Sigmoid colon (tissue), 7 donors: Measurements from ENCODE around the gene CNPY3. TPM values are rescaled to one million over a fixed set of nuclear protein-coding genes. Genes with fewer than 3 reads are reported as not detected.

Experiments used
- DNase-seq: peaks from one replicate; pipeline ENCODE4 v3.0.0-alpha.2; 2019
- H3K27ac ChIP-seq, 4 donors: fragments of 200-600 bp; sonication (generic); one replicate each; pipeline ENCODE4 v1.5.1; 2016 to 2019; ENCODE audit warnings: mild to moderate bottlenecking in 1 of 4
- H3K27me3 ChIP-seq, 3 donors: fragments of 200-600 bp; sonication (generic); one replicate each; pipeline ENCODE4 v1.5.1; 2019; ENCODE audit warnings: mild to moderate bottlenecking in 1 of 3
- H3K36me3 ChIP-seq, 4 donors: fragments of 200-600 bp; sonication (generic); one replicate each; pipeline ENCODE4 v1.5.1; 2016 to 2019
- H3K4me1 ChIP-seq, 4 donors: fragments of 200-600 bp; sonication (generic); one replicate each; pipeline ENCODE4 v1.5.1; 2017 to 2019
- H3K4me3 ChIP-seq, 4 donors: fragments of 200-600 bp; sonication (generic); one replicate each; pipeline ENCODE4 v1.5.1; 2017 to 2019; ENCODE audit warnings: mild to moderate bottlenecking in 2 of 4, moderate library complexity in 1 of 4
- H3K9me3 ChIP-seq, 4 donors: fragments of 200-600 bp in 3 of 4; sonication (generic) in 3 of 4; one replicate each; pipeline versions ENCODE4 v1.5.1 to v1.6.1; 2013 to 2019
- CTCF ChIP-seq, 4 experiments: fragments of 450-650 bp in 3 of 4; fragments of 200-600 bp in 1 of 4; IDR thresholded peaks; one replicate each; pipeline ENCODE4 v1.5.1; 2016 to 2019; ENCODE audit warnings: antibody characterized with exemption in 4 of 4, mild to moderate bottlenecking in 3 of 4, moderate library complexity in 2 of 4
- EP300 ChIP-seq, 4 donors: sonication (generic); formaldehyde crosslinking; IDR thresholded peaks; one replicate each; pipeline ENCODE4 v1.6.1; 2017; ENCODE audit warnings: antibody characterized with exemption in 4 of 4
- POLR2A ChIP-seq, 2 donors: fragments of 450-650 bp; IDR thresholded peaks; one replicate each; pipeline ENCODE4 v1.6.1; 2016; ENCODE audit warnings: antibody characterized with exemption in 2 of 2, mild to moderate bottlenecking in 2 of 2, moderate library complexity in 2 of 2
- POLR2AphosphoS5 ChIP-seq, 4 donors: sonication (generic); formaldehyde crosslinking; IDR thresholded peaks; one replicate each; pipeline ENCODE4 v1.6.1; 2017; ENCODE audit warnings: antibody characterized with exemption in 4 of 4
- WGBS, 2 donors: extraction: QIAGEN DNeasy Blood & Tissue Kit; methylation state at CpG; one replicate each; pipeline ENCODE4 v1.1.7; 2013; 5-methylcytosine and 5-hydroxymethylcytosine counted together
- intact Hi-C: fragments of 100-400 bp; cut with DNase I; formaldehyde crosslinking; loops from one replicate; pipeline ENCODE4 v1.15.1; 2023
- polyA plus RNA-seq, 3 donors: library from polyadenylated mRNA; stranded (reverse); fragments of 200-250 nt; gene quantifications; one replicate each; pipeline ENCODE4 v1.2.3, GENCODE V29; 2013
- total RNA-seq, 4 donors: library from RNA; depleted of rRNA; stranded (reverse); fragments of >200 nt; gene quantifications; one replicate each; pipeline ENCODE4 v1.1.0, GENCODE V29; 2016
- donor health status: healthy with polysubstance abuse.
- donor health status: Bipolar disorder and iron deficiency.
- donor health status: healthy.

Gene CNPY3
- total and polyA plus RNA-seq, 7 donors: 11.8 to 37.5 (median 23.4) TPM

- WGBS, 2 donors: 0 to 1% methylated on average over 16 of the region's 16 CpGs
- no peaks in the 10 kb centered on the region for H3K9me3 ChIP-seq
- H3K27ac ChIP-seq: peak overlapping the region; percentile 88 to 93 (median 90)
- peaks cover 0 to 5% (median 0%) of the 10 kb centered on the region in 3 donors for H3K27me3 ChIP-seq
- peaks cover 0 to 38% (median 34%) of the 10 kb centered on the region in 4 donors for H3K4me1 ChIP-seq
- DNase-seq: peak; percentile 68
- TF ChIP-seq EP300 (IDR thresholded peaks at IDR 0.05) (no peak), CTCF (IDR thresholded peaks at IDR 0.05) (no peak)
- peak overlapping the region; percentile 72 to 85 (median 74) for H3K4me3 ChIP-seq
- peaks cover 0 to 9% (median 5%) of the 10 kb centered on the region in 4 donors for H3K36me3 ChIP-seq
- intact Hi-C loops: loop anchor here (2.0 to 5.0 kb wide), 2 partner anchors 49 to 82 kb away; partner anchors contain the start of genes KLHDC3, MEA1 and PEX6
Measured at GRCh38 chr6:42929821-42930360, 611 bp downstream of the CNPY3 start.

- H3K36me3 ChIP-seq: peaks cover 6 to 32% (median 28%) of the 10 kb centered on the region in 4 donors
- no peak overlapping the region for H3K4me3 ChIP-seq
- peak overlapping the region in 1 of 4 donors; percentile 88 for H3K27ac ChIP-seq
- DNase-seq: no peak
- WGBS, 2 donors: 86 to 90% methylated on average over 3 of the region's 3 CpGs
- peaks cover 0 to 38% (median 34%) of the 10 kb centered on the region in 4 donors for H3K4me1 ChIP-seq
- intact Hi-C loops: loop anchor here (5.0 kb wide), 1 partner anchor 80 kb away; the partner anchor contains the start of genes KLHDC3 and MEA1
- no peaks in the 10 kb centered on the region for H3K9me3 ChIP-seq
- TF ChIP-seq POLR2AphosphoS5 (IDR thresholded peaks at IDR 0.05): no peak
- no peaks in the 10 kb centered on the region for H3K27me3 ChIP-seq
Measured at GRCh38 chr6:42932412-42932811, 3.1 kb downstream of the CNPY3 start.

GRCh38 chr6:42933205-42933604 lies 3.9 kb downstream of the CNPY3 start:
- H3K4me3 ChIP-seq: no peak overlapping the region
- TF ChIP-seq CTCF (IDR thresholded peaks at IDR 0.05): no peak
- TF ChIP-seq POLR2A (IDR thresholded peaks at IDR 0.05): no peak
- no peak for DNase-seq
- H3K4me1 ChIP-seq: peaks cover 0 to 36% (median 29%) of the 10 kb centered on the region in 4 donors
- WGBS, 2 donors: 60 to 61% methylated on average over 3 of the region's 3 CpGs
- intact Hi-C loops: loop anchor here (5.0 kb wide), 1 partner anchor 79 kb away; the partner anchor contains the start of genes KLHDC3 and MEA1
- H3K36me3 ChIP-seq: peaks cover 10 to 40% (median 36%) of the 10 kb centered on the region in 4 donors
- H3K27me3 ChIP-seq: no peaks in the 10 kb centered on the region
- H3K27ac ChIP-seq: no peak overlapping the region
- no peaks in the 10 kb centered on the region for H3K9me3 ChIP-seq

GRCh38 chr6:42935322-42935721 lies 6.0 kb downstream of the CNPY3 start:
- peaks cover 14 to 58% (median 44%) of the 10 kb centered on the region in 4 donors for H3K36me3 ChIP-seq
- no peaks in the 10 kb centered on the region for H3K9me3 ChIP-seq
- no peak for DNase-seq
- H3K27ac ChIP-seq: no peak overlapping the region
- 74 to 91% methylated on average over 7 of the region's 7 CpGs for WGBS, 2 donors
- H3K4me1 ChIP-seq: peaks cover 0 to 25% (median 21%) of the 10 kb centered on the region in 4 donors
- no peak overlapping the region for H3K4me3 ChIP-seq
- intact Hi-C loops: no loop called here
- TF ChIP-seq POLR2A (IDR thresholded peaks at IDR 0.05) (no peak), CTCF (IDR thresholded peaks at IDR 0.05) (no peak), EP300 (IDR thresholded peaks at IDR 0.05) (no peak), POLR2AphosphoS5 (IDR thresholded peaks at IDR 0.05) (no peak)
- no peaks in the 10 kb centered on the region for H3K27me3 ChIP-seq

- intact Hi-C loops: no loop called here
- peaks cover 0 to 14% (median 11%) of the 10 kb centered on the region in 4 donors for H3K4me1 ChIP-seq
- H3K9me3 ChIP-seq: no peaks in the 10 kb centered on the region
- H3K27ac ChIP-seq: no peak overlapping the region
- H3K4me3 ChIP-seq: no peak overlapping the region
- peaks cover 14 to 58% (median 47%) of the 10 kb centered on the region in 4 donors for H3K36me3 ChIP-seq
- WGBS, 2 donors: 92 to 94% methylated on average over 11 of the region's 11 CpGs
- no peak for TF ChIP-seq POLR2A (IDR thresholded peaks at IDR 0.05)
- no peak for DNase-seq
- H3K27me3 ChIP-seq: no peaks in the 10 kb centered on the region
Measured at GRCh38 chr6:42936398-42936797, 7.1 kb downstream of the CNPY3 start.
